ENCODE results near the gene KCNG2. TPM values are rescaled to one million over a fixed set of nuclear protein-coding genes. Genes with fewer than 3 reads are reported as not detected.
A peak's percentile ranks its signal among the peaks of the same experiment; 100 is the strongest.

KCNG2 gene
- total and polyA plus RNA-seq, 2 of the 13 experiments (the other 11 are each of a cell fraction or from before 2014, with no cell fraction given): not detected

DNA sequence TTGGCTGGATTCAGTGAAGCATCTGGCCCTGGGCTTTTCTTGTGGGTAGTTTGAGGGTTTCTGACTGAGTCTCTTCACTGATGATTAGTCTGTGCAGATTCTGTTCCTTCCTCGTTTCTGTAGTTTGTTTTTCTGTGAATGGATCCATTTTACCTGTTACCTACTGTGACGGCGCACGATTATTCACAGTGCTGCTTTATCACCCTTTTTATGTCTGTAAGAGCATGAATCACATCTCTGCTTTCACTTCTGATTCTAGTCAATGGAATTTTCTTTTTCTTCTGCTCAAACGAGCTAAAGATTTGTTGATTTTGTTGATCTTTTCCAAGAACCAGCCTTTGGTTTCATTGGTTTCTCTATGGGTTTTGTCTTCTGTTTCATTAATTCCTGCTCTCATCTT is 92.9 kb downstream of the KCNG2 start:
- POLR2A ChIA-PET: no interaction called here
- in situ Hi-C loops (cut with HindIII; ENCODE audit: extremely low pct_ligation_motif_present, low pct_unique_long_range_greater_than_20kb) (no loop called here), intact Hi-C loops (cut with micrococcal nuclease; ENCODE audit: unreplicated experiment) (no loop called here)
- peaks cover 9% of the 10 kb centered on the region for H3K4me1 ChIP-seq (ENCODE audit: insufficient read depth, low read length)
- H3K9me3 ChIP-seq (ENCODE audit: low read length): peaks cover 34% of the 10 kb centered on the region
- CTCF ChIA-PET (ENCODE audit: low intra/inter-chr PET ratio, low total read pairs): no interaction called here
- no peak for DNase-seq (ENCODE audit: low spot score)
- H3K4me3 ChIP-seq (replicated peaks in 1 of 3; ENCODE audit: insufficient read depth in 1 of 3, low read depth in 2 of 3, low read length in 3 of 3): no peak overlapping the region
- FAIRE-seq: no peak
- H2AFZ ChIP-seq (ENCODE audit: low read length): no peak overlapping the region
- no TSS peak for BruUV-seq (replicated peaks)
- H3K4me2 ChIP-seq (ENCODE audit: low read depth, low read length): no peak overlapping the region; the same call in 1 of the 2 replicates
- no peaks in the 10 kb centered on the region for H4K20me1 ChIP-seq (ENCODE audit: insufficient read depth, low read length)
- peaks cover 2 to 13% of the 10 kb centered on the region in 2 experiments; a peak in 4 of 5 replicates for H3K27me3 ChIP-seq (ENCODE audit: control insufficient read depth in 1 of 2, insufficient read depth in 2 of 2, low read length in 2 of 2)
- H3K36me3 ChIP-seq (replicated peaks in 1 of 2; ENCODE audit: control insufficient read depth in 1 of 2, insufficient read depth in 2 of 2, low read length in 2 of 2): no peaks in the 10 kb centered on the region
- WGBS (ENCODE audit: low lambda C conversion rate): 54% methylated on average over 5 of the region's 5 CpGs
- H3K9ac ChIP-seq (ENCODE audit: insufficient read depth, low read depth, low read length): no peak overlapping the region
- H3K79me2 ChIP-seq (ENCODE audit: insufficient read depth, low read length): no peaks in the 10 kb centered on the region
- H3K27ac ChIP-seq (ENCODE audit: extremely low read length, insufficient read depth, low read length): no peak overlapping the region
- ATAC-seq: no peak
- TF ChIP-seq POLR2AphosphoS2 (IDR thresholded peaks at IDR 0.05; ENCODE audit: low read depth, low read length) (peak; percentile 36; the same call in 1 of the 2 replicates), ZNF468 (CRISPR knock-in tag; IDR thresholded peaks at IDR 0.05) (no peak)

DNA sequence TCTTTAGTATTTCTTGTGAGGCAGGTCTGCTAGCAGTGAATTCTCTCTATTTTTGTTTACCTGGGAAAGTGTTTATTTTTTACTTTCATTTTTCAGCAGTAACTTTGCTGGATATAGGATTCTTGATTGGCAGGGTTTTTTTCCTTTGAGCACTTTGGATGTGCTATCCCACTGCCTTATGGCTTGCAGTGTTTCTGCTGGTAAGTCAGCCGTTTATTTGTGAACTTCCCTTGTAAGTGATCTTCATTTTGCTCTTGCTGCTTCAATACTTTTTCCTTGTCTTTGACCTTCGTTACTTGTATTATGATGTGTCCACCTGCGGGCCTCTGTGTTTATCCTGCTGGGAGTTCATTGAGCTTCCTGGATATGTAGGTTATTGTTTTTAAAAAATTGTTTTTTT is 99.0 kb downstream of the KCNG2 start:
- in situ Hi-C loops (cut with HindIII; ENCODE audit: extremely low pct_ligation_motif_present, low pct_unique_long_range_greater_than_20kb) (no loop called here), intact Hi-C loops (cut with micrococcal nuclease; ENCODE audit: unreplicated experiment) (no loop called here)
- peaks cover 5% of the 10 kb centered on the region; the same call in 1 of the 2 replicates for H4K20me1 ChIP-seq (ENCODE audit: insufficient read depth, low read length)
- TF ChIP-seq PHF5A (CRISPR knock-in tag; IDR thresholded peaks at IDR 0.05; ENCODE audit: low read depth, unreplicated experiment): no peak
- TF ChIP-seq ZNF333 (CRISPR knock-in tag; IDR thresholded peaks at IDR 0.05; ENCODE audit: borderline replicate concordance): no peak
- TF ChIP-seq RXRA (CRISPR knock-in tag; IDR thresholded peaks at IDR 0.05): no peak
- TF ChIP-seq RFX5 (IDR thresholded peaks at IDR 0.05; ENCODE audit: low read depth, low read length): no peak
- TF ChIP-seq ZNF317 (CRISPR knock-in tag; IDR thresholded peaks at IDR 0.05): peak; percentile 94
- no peak for TF ChIP-seq ZNF44 (CRISPR knock-in tag; IDR thresholded peaks at IDR 0.05)
- no TSS peak for BruUV-seq (replicated peaks)
- H3K4me3 ChIP-seq (replicated peaks in 1 of 3; ENCODE audit: insufficient read depth in 1 of 3, low read depth in 2 of 3, low read length in 3 of 3): no peak overlapping the region
- ChIA-PET CTCF (ENCODE audit: low intra/inter-chr PET ratio, low total read pairs) (no interaction called here), POLR2A (no interaction called here)
- H3K4me1 ChIP-seq (ENCODE audit: insufficient read depth, low read length): no peaks in the 10 kb centered on the region
- ATAC-seq (no peak), DNase-seq (ENCODE audit: low spot score) (no peak), FAIRE-seq (no peak)
- H3K27ac ChIP-seq (ENCODE audit: extremely low read length, insufficient read depth, low read length): no peak overlapping the region
- H3K9me3 ChIP-seq (ENCODE audit: low read length): peaks cover 54% of the 10 kb centered on the region
- H2AFZ ChIP-seq (ENCODE audit: low read length): no peak overlapping the region
- H3K36me3 ChIP-seq (replicated peaks in 1 of 2; ENCODE audit: control insufficient read depth in 1 of 2, insufficient read depth in 2 of 2, low read length in 2 of 2): no peaks in the 10 kb centered on the region
- WGBS (ENCODE audit: low lambda C conversion rate): 57% methylated on average over 3 of the region's 3 CpGs
- H3K9ac ChIP-seq (ENCODE audit: insufficient read depth, low read depth, low read length): no peak overlapping the region
- no peak overlapping the region for H3K4me2 ChIP-seq (ENCODE audit: low read depth, low read length)
- H3K27me3 ChIP-seq (ENCODE audit: control insufficient read depth in 1 of 2, insufficient read depth in 2 of 2, low read length in 2 of 2): no peaks in the 10 kb centered on the region
- H3K79me2 ChIP-seq (ENCODE audit: insufficient read depth, low read length): no peaks in the 10 kb centered on the region

Data from HepG2 (cell line).